GM19467 (cell line): Measurements from ENCODE around the gene TCTN3.
A peak's percentile ranks its signal among the peaks of the same experiment; 100 is the strongest.
"Not testable (repeated sequence)": the region's sequence is repeated elsewhere in the genome, so short reads cannot be mapped to it uniquely, and the experiment has no call there.

Experiments used
- ATAC-seq: cut with Tn5 transposase; IDR thresholded peaks from one replicate; pipeline ENCODE4 v1.9.1; 2021; ENCODE audit warnings: mild to moderate bottlenecking, moderate library complexity; ENCODE audit not compliant: unreplicated experiment

TCTN3 gene, protein sequence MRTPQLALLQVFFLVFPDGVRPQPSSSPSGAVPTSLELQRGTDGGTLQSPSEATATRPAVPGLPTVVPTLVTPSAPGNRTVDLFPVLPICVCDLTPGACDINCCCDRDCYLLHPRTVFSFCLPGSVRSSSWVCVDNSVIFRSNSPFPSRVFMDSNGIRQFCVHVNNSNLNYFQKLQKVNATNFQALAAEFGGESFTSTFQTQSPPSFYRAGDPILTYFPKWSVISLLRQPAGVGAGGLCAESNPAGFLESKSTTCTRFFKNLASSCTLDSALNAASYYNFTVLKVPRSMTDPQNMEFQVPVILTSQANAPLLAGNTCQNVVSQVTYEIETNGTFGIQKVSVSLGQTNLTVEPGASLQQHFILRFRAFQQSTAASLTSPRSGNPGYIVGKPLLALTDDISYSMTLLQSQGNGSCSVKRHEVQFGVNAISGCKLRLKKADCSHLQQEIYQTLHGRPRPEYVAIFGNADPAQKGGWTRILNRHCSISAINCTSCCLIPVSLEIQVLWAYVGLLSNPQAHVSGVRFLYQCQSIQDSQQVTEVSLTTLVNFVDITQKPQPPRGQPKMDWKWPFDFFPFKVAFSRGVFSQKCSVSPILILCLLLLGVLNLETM

DNA sequence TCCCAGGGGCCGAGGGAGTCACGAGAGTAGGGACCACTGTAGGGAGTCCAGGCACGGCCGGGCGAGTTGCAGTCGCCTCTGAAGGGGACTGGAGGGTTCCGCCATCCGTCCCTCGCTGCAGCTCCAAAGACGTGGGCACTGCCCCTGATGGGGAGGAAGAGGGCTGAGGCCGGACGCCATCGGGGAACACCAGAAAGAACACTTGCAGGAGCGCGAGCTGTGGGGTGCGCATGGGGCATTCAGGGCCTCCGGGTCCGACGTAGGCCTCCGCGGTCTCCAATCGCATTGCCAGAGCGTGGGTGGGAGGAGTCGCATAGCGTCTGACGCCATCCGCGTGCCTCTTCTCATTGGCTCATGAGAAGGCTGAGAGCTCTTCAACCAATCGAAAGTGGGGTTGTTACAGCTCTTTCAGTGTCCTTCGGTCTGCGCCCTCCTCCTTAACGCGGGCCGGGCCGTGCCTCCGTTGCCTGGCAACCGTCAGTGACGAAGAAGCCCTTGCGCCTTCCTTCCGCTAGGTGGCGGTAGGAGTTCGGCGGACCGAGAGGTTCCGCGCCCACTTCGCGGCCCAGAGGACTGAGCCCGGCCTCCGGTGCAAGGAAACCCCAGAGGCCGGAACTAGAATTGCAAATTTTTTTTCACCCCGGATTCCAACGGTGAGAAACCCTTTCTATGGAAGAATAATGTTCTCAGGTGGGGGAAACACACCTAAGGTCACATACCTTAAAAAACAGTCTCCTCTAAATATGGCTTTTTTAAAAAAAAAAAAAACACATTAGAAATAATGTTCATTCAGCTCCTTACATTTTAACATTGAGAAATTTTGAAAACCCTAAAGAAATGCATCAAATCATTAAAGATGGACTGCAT, at the start of gene TCTN3:
TSS of gene TCTN3 (minus strand) at position 260 of the 867 bp plus-strand sequence. CDS start at position 232, 28 bp downstream.
- peak; percentile 97 for ATAC-seq

DNA sequence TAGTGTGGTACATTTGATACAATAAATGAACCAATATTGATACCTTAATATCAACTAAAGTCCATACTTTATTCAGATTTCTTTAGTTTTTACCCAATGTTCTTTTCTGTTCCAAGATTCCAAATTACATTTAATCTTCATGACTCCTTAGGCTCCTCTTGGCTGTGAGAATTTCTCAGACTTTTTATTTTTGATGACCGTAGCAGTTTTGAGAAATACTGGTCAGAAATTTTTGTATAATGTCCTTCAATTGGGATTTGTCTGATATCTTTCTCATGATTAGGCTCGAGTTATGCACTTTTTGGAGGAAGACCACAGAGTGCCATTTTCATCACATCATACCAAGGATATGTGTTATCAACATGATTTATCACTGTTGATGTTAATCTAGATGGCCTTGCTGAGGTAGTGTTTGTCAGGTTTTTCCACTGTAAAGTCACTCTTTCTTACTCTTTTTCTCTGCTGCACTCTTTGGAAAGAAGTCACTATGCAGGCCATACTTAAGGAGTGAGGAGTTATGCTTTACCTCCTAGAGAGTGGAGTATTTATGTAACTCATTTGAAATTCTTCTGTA, 49.3 kb upstream of the TCTN3 start:
- ATAC-seq = no peak

DNA sequence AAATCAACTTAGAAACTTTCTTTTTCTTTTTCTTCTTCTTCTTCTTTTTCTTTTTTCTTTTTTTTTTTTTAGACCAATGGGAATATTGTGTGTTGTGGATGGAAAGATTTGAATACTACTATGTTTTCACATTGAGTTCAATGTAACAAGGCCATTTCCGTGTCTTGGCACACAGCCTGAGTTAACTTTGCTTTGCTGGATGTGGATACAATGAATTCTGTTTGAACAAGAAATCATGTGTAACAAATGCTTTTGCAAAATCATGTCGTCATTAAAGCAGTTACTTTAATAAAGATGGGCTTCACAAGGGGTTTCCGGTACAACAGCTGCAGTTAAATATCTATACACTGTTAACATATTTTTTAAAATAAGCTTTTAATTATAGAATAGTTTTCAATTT, 48.8 kb upstream of the TCTN3 start:
- ATAC-seq = peak; percentile 33

DNA sequence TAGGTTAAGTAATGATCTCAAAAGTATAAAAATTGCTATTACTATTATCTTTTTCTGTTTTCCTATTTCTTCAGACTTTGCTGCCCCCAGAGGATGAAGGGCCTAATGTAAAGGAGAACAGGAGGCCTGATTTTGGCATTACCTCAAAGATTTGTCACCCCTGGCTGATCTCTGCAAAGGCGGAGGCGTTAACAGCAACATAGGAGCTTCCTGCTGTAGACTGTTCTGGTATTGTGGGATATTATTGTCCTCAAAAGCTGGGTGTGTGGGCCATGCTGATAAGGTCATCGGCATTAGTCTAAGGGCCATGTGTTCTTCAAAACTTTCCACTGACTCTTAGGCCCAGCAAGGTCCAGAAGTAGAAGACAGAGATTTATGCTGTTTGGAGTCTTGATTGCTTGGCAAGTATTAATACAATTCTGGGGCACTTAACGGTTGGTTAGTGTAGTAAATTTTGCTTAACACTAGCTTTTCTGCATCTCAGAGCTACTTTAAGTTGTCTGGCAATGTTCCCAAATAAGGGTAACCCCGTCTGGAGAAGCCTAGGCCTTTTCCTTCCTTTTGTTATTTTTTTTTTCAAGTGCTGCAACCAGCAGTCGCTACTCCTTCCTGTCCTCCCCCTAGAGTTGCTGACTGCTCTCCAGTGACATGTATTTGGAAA, 48.2 kb upstream of the TCTN3 start:
- ATAC-seq = peak; percentile 54

DNA sequence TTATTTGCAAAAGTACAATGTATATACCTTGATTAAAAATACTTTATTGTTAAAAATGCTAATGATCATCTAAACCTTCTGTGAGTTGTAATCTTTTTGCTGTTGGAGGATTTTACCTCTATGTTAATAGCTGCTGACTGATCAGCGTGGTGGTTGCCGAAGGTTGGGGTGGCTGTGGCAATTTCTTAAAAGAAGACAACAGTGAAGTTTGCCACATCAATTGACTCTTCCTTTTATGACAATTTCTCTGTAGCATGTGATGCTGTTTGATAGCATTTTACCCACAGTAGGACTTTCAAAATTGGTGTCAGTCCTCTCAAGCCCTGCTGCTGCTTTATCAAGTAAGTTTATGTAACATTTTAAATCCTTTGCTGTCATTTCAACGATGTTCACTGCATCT, 45.3 kb upstream of the TCTN3 start:
- ATAC-seq = no peak

DNA sequence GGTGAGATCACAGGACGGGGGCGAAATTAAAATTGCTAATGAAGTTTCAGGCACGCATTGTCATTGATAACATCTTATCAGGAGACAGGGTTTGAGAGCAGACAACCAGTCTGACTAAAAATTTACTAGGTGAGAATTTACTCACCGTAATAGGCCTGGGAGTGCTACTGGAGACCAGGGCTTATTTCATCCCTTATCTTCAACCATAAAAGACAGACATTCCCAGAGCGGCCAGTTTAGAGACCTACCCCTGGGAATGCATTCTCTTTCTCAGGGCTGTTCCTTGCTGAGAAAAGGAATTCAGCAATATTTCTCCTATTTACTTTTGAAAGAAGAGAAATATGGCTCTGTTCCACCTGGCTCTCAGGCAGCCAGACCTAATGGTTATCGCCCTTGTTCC, 39.2 kb upstream of the TCTN3 start:
- ATAC-seq = not testable (repeated sequence)

DNA sequence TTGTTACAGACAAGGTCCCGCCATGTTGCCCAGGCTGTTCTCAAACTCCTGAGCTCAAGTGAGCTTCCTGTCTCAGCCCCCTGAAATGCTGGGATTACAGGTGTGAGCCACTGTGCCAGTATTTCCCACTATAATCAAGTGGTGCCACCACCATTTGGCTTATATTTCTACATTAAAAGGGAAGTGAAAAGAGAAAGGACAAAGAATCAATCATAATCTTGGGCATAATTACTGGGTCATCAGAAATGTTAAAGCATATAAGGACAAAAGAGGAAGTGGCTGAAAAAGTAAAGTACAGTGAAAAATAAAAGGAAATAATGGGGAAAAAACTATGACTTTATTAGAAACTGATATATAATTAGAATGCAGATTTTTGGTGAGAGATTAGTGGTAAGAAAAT, 36.5 kb upstream of the TCTN3 start:
- no peak for ATAC-seq

DNA sequence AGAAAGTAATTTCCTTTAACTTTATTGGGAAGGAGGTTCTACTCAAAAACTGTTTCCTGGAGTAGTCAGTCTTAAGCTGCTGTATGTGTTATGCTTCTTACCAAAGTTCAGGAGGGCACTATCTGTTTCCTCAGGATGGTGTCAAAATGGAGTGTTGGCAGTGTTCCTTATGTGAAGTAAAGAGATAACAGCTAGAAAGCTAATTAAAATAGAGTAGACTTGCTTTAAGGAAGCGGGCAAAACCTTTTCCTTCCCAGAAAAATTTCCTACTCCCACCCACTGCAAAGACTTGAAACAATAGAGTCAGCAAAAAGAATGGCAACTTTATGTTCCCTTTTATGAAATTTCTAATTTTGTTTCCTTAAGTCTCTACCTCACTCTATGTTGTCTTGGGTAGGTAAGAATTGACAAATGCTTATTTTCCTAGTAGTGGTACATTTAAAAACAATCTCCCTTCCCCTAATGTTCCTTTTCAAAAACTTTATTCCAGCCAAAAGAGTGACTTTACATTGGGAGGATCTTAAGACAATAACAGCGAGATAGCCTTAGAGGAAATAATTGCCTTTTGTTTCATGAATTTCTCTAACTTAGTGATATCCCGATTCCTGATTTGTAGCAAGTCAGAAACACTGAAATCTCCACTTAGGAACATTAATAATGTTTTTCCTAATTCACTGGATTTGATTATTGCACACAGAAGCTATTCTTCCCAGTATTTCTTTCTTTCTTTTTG, 35.8 kb upstream of the TCTN3 start:
- ATAC-seq = no peak

DNA sequence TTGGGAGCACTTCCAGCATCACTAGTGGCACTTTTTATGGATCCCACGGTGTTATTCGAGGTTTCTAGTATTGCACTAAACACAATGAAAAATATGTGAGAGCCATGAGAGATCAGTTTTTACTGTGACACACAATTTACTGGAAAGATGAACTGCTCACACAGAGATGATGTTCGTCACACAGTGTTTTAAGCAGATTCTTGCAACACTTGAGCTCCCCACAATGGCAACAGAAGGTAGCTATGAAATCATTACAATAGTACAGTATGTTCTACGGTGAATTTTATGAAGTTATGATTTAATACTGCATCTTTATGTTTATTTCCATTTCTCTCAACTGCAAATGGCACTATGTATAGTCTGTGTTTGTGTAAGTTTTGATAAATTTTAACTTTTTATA, 34.8 kb upstream of the TCTN3 start:
- ATAC-seq = no peak

DNA sequence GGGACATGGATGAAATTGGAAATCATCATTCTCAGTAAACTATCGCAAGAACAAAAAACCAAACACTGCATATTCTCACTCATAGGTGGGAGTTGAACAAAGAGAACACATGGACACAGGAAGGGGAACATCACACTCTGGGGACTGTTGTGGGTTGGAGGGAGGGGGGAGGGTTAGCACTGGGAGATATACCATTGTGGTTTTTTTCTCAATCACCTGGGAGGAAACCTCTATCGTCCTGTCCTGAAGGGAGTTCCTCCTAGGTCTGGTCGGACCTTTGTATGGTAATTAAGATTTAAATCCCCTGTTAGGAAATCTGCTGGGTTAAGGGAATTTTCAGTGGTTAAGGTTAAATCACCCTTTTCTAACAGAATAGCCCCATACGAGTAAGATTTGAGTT, 28.8 kb upstream of the TCTN3 start:
- not testable (repeated sequence) for ATAC-seq

DNA sequence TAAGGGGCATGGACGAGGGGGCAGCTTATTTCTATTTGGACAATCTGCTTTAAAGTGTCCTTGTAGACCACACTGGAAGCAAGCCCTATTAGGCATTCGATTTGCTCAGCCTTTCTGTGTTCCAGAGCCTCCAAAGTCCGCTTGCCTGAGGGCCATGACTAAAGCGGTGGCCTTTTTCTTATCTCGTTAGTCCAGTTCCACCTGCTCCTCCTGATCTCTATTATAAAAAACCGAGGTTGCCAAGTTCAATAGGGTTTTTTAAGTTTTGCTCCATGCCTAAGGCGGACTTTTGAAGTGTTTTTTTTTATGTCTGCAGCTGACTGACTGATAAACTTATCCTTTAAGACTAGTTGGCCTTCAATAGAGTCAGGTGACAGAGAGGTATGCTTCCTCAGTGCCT, 27.0 kb upstream of the TCTN3 start:
- ATAC-seq = not testable (repeated sequence)

DNA sequence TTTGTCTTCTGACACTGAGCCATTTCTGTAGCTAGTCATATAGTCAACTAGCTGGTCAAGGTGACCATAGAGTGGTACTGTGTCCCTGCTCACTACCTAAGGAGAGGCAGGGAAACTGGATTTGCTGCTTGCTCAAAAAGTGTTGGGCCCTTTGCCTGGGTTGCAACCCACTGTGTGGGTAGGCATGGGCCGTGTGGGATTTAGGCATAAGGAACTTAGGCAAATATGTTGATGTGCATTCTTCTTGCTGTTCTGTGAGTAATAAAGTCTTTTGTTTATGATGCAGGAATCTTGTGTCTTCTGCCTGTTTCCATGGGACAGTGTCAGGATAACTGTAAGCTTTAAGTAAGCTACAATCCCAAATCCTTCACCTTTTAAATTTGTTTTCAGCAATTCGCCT, 23.1 kb upstream of the TCTN3 start:
- ATAC-seq = no peak

DNA sequence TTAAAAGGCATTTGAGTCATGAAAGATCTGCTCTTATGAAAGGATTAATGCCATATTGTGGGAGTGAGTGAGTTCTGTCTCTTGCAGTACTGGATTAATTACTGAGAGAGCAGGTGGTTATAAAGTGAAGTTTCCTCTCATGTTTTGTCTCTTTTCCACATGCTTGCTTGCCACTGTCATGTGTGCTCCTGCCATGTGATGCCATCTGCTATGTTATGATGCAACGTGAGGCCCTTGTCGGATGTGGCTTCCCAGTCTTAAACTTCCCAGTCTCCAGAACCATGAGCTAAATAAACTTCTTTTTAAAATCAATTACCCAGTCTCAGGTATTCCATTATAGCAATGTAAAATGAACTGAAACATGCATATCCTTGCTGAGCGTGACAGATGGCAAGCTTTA, 22.7 kb upstream of the TCTN3 start:
- no peak for ATAC-seq

DNA sequence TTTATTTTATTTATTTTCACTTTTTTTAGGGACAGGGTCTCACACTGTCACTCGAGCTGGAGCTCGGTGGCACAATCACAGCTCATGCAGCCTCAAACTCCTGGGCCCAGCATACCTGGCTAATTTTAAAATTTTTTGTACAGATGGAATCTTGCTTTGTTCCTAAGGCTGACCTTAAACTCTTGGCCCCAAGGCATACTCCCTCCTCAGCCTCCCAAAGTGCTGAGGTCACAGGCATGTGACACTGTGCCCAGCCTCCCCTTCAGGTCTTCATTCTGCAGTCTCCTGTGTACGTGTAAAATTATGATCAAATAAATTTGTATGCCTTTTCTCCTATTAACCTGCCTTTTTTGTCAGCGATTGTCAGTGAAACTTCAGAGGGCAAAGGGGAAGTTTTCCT, 17.8 kb upstream of the TCTN3 start:
- no peak for ATAC-seq

DNA sequence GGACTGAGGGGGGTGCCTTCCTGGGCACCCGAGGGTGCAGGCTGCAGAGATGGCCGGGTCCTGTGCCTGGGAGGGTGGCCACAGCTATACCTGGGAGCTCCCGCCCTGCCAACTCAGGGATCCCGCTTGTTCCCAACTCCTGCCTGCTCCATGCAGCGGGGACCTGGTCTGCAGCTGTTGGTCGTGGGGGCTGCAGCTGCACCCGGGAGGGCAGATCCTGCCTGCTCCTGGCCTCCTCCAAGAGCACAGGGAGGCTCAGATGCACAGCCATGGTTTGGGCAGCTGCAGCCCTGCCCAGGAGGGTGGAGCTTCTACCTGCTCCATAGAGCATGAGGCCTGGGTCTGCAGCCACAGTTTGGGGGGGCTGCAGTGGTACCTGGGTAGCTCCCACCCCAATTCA, 13.3 kb upstream of the TCTN3 start:
- ATAC-seq = no peak

DNA sequence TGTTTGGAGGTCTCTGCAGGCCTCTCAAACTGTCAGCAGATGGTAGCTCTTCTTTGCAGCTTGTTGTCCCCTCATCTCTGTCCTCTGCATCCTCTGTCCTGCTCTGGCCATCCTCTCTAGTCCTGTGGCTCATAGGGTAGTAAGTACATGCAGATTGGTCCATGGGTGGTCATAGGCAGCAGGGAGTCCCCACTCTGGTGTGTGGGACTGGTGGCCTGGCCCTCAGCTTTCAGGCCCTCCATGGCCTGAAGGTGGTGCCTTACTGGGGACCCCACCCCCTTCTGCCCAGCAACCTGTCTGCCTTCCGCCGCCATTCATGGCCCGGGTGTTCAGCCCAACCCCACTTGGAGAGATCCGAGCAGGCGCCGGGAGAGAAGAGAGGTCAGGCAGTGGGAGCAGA, 12.8 kb upstream of the TCTN3 start:
- no peak for ATAC-seq

DNA sequence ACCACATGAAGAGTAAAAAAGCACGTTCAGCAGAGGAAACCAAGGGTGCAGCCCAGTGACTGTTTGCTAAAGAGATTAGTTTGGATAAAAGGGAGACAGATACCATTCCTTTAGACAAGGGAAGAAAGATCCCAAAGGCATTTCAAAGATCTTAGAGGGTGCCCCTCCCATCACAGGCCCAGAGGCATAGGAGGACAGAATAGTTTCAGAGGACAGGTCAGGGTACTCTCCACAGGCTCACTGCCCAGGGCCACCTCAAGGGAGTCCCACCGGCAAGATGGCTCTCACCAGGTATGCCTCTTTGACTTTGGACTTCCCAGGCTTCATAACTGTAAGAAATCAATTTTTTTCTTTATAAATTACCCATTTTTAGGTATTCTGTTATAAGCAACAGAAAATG, 4.7 kb upstream of the TCTN3 start:
- ATAC-seq = no peak

DNA sequence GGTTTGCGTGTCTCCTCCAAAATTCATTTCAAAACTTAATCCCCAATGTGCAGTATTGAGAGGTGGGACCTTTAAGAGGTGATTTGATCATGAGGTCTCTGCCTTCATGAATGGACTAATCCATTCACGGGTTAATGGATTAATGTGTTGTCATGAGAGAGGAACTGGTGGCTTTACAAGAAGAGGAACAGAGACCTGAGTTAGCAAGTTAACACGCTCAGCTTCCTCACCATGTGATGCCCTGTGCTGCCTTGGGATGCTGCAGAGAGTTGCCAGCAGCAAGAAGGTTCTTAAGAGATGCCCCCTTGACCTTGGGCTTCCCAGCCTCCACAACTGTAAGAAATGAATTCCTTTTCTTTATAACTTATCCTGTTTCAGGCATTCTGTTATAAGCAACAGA, 3.7 kb upstream of the TCTN3 start:
- ATAC-seq = no peak

DNA sequence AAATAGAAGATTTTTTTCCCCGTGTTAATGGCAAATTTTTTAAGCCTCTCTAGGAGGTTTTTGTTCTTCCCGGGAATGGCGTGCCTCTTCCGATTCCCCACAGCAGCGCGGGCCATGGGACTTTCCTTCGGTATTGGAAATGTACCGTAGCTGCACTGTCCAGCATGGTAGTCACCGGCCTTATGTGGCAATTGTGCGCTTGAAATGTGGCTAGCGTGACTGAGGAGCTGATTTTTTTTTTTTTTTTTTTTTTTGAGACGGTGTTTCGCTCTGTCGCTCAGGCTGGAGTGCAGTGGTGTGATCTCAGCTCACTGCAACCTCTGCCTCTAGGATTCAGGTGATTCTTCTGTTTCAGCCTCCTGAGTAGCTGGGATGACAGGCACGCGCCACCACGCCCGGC, 938 bp upstream of the TCTN3 start:
- no peak for ATAC-seq

DNA sequence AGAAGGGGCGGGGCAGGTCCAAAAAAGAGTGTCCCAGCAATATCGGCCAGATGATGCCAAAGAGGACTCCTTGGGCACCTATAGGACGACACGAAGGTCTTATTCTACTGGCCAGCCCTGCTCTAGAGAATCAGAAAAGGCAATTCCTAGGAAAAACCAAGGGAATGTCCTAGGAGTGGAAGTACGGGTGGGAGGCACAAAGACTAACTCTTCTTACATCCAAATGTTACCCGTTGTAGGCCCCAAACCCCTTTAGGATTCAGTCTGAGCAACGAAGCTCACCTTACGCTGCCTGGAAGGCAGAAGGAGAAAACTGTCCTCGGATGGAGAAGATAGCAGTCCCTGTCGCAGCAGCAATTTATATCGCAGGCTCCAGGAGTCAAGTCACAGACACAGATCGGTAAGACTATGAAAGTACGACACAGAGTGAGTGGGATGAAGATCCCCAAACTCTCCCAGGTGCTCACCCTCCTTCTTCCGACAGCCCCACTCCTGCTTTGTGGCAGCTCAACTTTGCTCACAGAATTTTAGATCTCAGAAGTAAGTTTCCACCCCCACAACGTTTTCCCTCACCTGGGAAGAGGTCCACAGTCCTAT, 558 bp downstream of the TCTN3 start:
- no peak for ATAC-seq
